H9 (cell line): Measurements from ENCODE around the gene SYDE2. TPM values are rescaled to one million over a fixed set of nuclear protein-coding genes. Genes with fewer than 3 reads are reported as not detected.
A peak's percentile ranks its signal among the peaks of the same experiment; 100 is the strongest.

Experiments
- DNase-seq: peaks from one replicate; pipeline ENCODE4 v3.0.0-alpha.2; 2017
- H2AFZ ChIP-seq: one replicate; pipeline ENCODE4 v1.6.1; 2013; ENCODE audit warnings: mild to moderate bottlenecking, low read length, control low read depth, moderate library complexity
- H2AK5ac ChIP-seq: 2 replicates; pipeline ENCODE4 v1.6.1; 2013; ENCODE audit warnings: low read length, control low read depth, mixed read lengths; ENCODE audit not compliant: insufficient read length
- H2BK120ac ChIP-seq: one replicate; pipeline ENCODE4 v1.6.1; 2013; ENCODE audit warnings: low read depth, mild to moderate bottlenecking, low read length, control low read depth, inconsistent platforms; ENCODE audit not compliant: poor library complexity, severe bottlenecking
- H2BK12ac ChIP-seq: 2 replicates; pipeline ENCODE4 v1.6.1; 2013; ENCODE audit warnings: low read length, control low read depth, mixed read lengths, low read depth; ENCODE audit not compliant: insufficient read length
- H2BK15ac ChIP-seq: 2 replicates; pipeline ENCODE4 v1.6.1; 2013; ENCODE audit warnings: low read depth, low read length, control low read depth
- H2BK20ac ChIP-seq: one replicate; pipeline ENCODE4 v1.6.1; 2013; ENCODE audit warnings: low read depth, mild to moderate bottlenecking, low read length, control low read depth, inconsistent platforms; ENCODE audit not compliant: poor library complexity, severe bottlenecking
- H2BK5ac ChIP-seq: 2 replicates; pipeline ENCODE4 v1.6.1; 2013; ENCODE audit warnings: low read length, control low read depth, mixed read lengths; ENCODE audit not compliant: insufficient read length
- H3K14ac ChIP-seq: 2 replicates; pipeline ENCODE4 v1.6.1; 2013; ENCODE audit warnings: low read length, control low read depth; ENCODE audit not compliant: insufficient read depth
- H3K18ac ChIP-seq: 2 replicates; pipeline ENCODE4 v1.6.1; 2013; ENCODE audit warnings: low read depth, mild to moderate bottlenecking, mixed read lengths, low read length, control low read depth; ENCODE audit not compliant: insufficient read length
- H3K23ac ChIP-seq: 2 replicates; pipeline ENCODE4 v1.6.1; 2013; ENCODE audit warnings: low read length, control low read depth, mixed read lengths, low read depth; ENCODE audit not compliant: insufficient read length
- H3K23me2 ChIP-seq: 2 replicates; pipeline ENCODE4 v1.6.1; 2013; ENCODE audit warnings: low read depth, mild to moderate bottlenecking, mixed read lengths, low read length, control low read depth; ENCODE audit not compliant: insufficient read length, poor library complexity, severe bottlenecking
- H3K27ac ChIP-seq: 2 replicates; pipeline ENCODE4 v1.5.1; 2013; ENCODE audit warnings: low read length, control low read depth, mixed read lengths, low read depth; ENCODE audit not compliant: insufficient read length
- H3K27me3 ChIP-seq: 2 replicates; pipeline ENCODE4 v1.6.1; 2013; ENCODE audit warnings: low read length, control low read depth, inconsistent platforms; ENCODE audit not compliant: insufficient read depth
- H3K4ac ChIP-seq: 2 replicates; pipeline ENCODE4 v1.6.1; 2013; ENCODE audit warnings: low read depth, mild to moderate bottlenecking, control low read depth, inconsistent platforms, low read length, moderate library complexity
- H3K4me1 ChIP-seq: 2 replicates; pipeline ENCODE4 v1.6.1; 2013; ENCODE audit warnings: low read length, control low read depth, inconsistent platforms; ENCODE audit not compliant: insufficient read depth
- H3K4me2 ChIP-seq: 2 replicates; pipeline ENCODE4 v1.6.1; 2013; ENCODE audit warnings: low read length, control low read depth, mixed read lengths; ENCODE audit not compliant: insufficient read length, insufficient read depth
- H3K56ac ChIP-seq: 2 replicates; pipeline ENCODE4 v1.6.1; 2013; ENCODE audit warnings: low read depth, mild to moderate bottlenecking, mixed read lengths, low read length, control low read depth; ENCODE audit not compliant: insufficient read length
- H3K79me1 ChIP-seq: 2 replicates; pipeline ENCODE4 v1.6.1; 2013; ENCODE audit warnings: low read depth, mild to moderate bottlenecking, moderate library complexity, low read length, control low read depth, inconsistent platforms; ENCODE audit not compliant: insufficient read depth, poor library complexity, severe bottlenecking
- H3K79me2 ChIP-seq: 2 replicates; pipeline ENCODE4 v1.6.1; 2013; ENCODE audit warnings: low read length, control low read depth, inconsistent platforms; ENCODE audit not compliant: insufficient read depth
- H3K9ac ChIP-seq: 2 replicates; pipeline ENCODE4 v1.6.1; 2013; ENCODE audit warnings: low read length, control low read depth, mixed read lengths; ENCODE audit not compliant: insufficient read length; ENCODE audit errors: extremely low read depth
- H3K9me3 ChIP-seq: one replicate; pipeline ENCODE4 v1.6.1; 2013; ENCODE audit warnings: low read depth, low read length, inconsistent platforms; ENCODE audit not compliant: control insufficient read depth
- H3T11ph ChIP-seq: one replicate; pipeline ENCODE4 v1.6.1; 2013; ENCODE audit warnings: mild to moderate bottlenecking, low read length, control low read depth, inconsistent platforms
- H4K20me1 ChIP-seq: one replicate; pipeline ENCODE4 v1.6.1; 2013; ENCODE audit not compliant: control insufficient read depth, insufficient read length, insufficient read depth
- H4K5ac ChIP-seq: 2 replicates; pipeline ENCODE4 v1.6.1; 2013; ENCODE audit warnings: low read depth, mild to moderate bottlenecking, mixed read lengths, low read length, control low read depth; ENCODE audit not compliant: insufficient read length
- H4K8ac ChIP-seq: replicated peaks from 2 replicates; pipeline ENCODE4 v1.6.1; 2013; ENCODE audit warnings: low read length, control low read depth, mixed read lengths, low read depth; ENCODE audit not compliant: insufficient read length
- H4K91ac ChIP-seq: 2 replicates; pipeline ENCODE4 v1.6.1; 2013; ENCODE audit warnings: low read depth, mild to moderate bottlenecking, moderate library complexity, mixed read lengths, low read length, control low read depth; ENCODE audit not compliant: insufficient read length
- H3K27ac Mint-ChIP-seq, 3 experiments: 2 replicates in 2 of 3; 3 replicates in 1 of 3; pipeline ENCODE4 v1.8.0; 2020 to 2021; ENCODE audit warnings: mixed read lengths in 3 of 3, mild to moderate bottlenecking in 1 of 3, moderate library complexity in 1 of 3
- H3K27me3 Mint-ChIP-seq: 2 replicates; pipeline ENCODE4 v1.8.0; 2021; ENCODE audit warnings: low read depth, mild to moderate bottlenecking, moderate library complexity, mixed read lengths
- H3K36me3 Mint-ChIP-seq, 3 experiments: 2 replicates in 2 of 3; 3 replicates in 1 of 3; pipeline ENCODE4 v1.8.0; 2020 to 2021; ENCODE audit warnings: low read depth in 3 of 3, mixed read lengths in 3 of 3; ENCODE audit not compliant: insufficient read depth in 1 of 3
- H3K4me1 Mint-ChIP-seq, 2 experiments: 2 replicates each; pipeline ENCODE4 v1.8.0; 2020; ENCODE audit warnings: mixed read lengths in 2 of 2
- H3K4me3 Mint-ChIP-seq, 2 experiments: 2 replicates in 1 of 2; 3 replicates in 1 of 2; pipeline ENCODE4 v1.8.0; 2020 to 2021; ENCODE audit warnings: mild to moderate bottlenecking in 2 of 2, mixed read lengths in 2 of 2, moderate library complexity in 1 of 2
- H3K9me3 Mint-ChIP-seq, 2 experiments: 2 replicates in 1 of 2; 3 replicates in 1 of 2; pipeline ENCODE4 v1.8.0; 2020; ENCODE audit warnings: mild to moderate bottlenecking in 2 of 2, mixed read lengths in 2 of 2, moderate library complexity in 1 of 2
- CTCF ChIP-seq: fragments of 200-600 bp; sonication (generic); conservative IDR thresholded peaks from 3 replicates; pipeline ENCODE4 v1.8.0; 2021; ENCODE audit warnings: antibody characterized with exemption, mild to moderate bottlenecking
- WGBS: extraction: QIAGEN DNeasy Blood & Tissue Kit; methylation state at CpG from one replicate; pipeline ENCODE4 v1.1.7; 2013; ENCODE audit warnings: missing lambda C conversion rate, low lambda C conversion rate, mixed read lengths; ENCODE audit not compliant: insufficient read length; ENCODE audit errors: extremely low coverage; 5-methylcytosine and 5-hydroxymethylcytosine counted together
- total RNA-seq: library from RNA; stranded (reverse); gene quantifications from 2 replicates; pipeline ENCODE4 v1.2.1, GENCODE V29; 2021

Gene SYDE2
- total RNA-seq, 1 experiment from 2014 or later = 12.4 TPM

- no peak overlapping the region for H3K4me3 Mint-ChIP-seq
- H3K23ac ChIP-seq = no peak overlapping the region
- no peaks in the 10 kb centered on the region for H3K27me3 ChIP-seq
- H3K14ac ChIP-seq = no peak overlapping the region
- no peak overlapping the region for H3K18ac ChIP-seq
- H3K4me1 Mint-ChIP-seq = peaks cover 17 to 23% of the 10 kb centered on the region in 2 experiments
- no peak overlapping the region for H3K4me2 ChIP-seq
- no peak overlapping the region for H2AK5ac ChIP-seq
- no peak overlapping the region for H3K9ac ChIP-seq
- peak overlapping the region in 2 of 3 experiments; percentile 29 to 52; a peak in 3 of 7 replicates for H3K27ac Mint-ChIP-seq
- no peak for DNase-seq
- no peak overlapping the region for H2BK15ac ChIP-seq
- no peak overlapping the region for H2BK20ac ChIP-seq
- no peaks in the 10 kb centered on the region for H3K9me3 ChIP-seq
- no peaks in the 10 kb centered on the region for H3K9me3 Mint-ChIP-seq
- H3K79me2 ChIP-seq = no peaks in the 10 kb centered on the region
- no peak overlapping the region for H2BK120ac ChIP-seq
- no peak overlapping the region for H4K91ac ChIP-seq
- no peak overlapping the region for H4K5ac ChIP-seq
- no peaks in the 10 kb centered on the region for H4K20me1 ChIP-seq
- no peak overlapping the region for H3T11ph ChIP-seq
- no peak for TF ChIP-seq CTCF
- H2BK5ac ChIP-seq = no peak overlapping the region
- no CpG with 5 or more reads among the region's 4 CpGs for WGBS
- H3K4ac ChIP-seq = no peak overlapping the region
- no peaks in the 10 kb centered on the region for H3K27me3 Mint-ChIP-seq
- no peak overlapping the region for H2AFZ ChIP-seq
- no peak overlapping the region for H3K56ac ChIP-seq
- no peaks in the 10 kb centered on the region for H3K79me1 ChIP-seq
- H3K23me2 ChIP-seq = no peaks in the 10 kb centered on the region
- H3K4me1 ChIP-seq = peaks cover 6% of the 10 kb centered on the region; the same call in 1 of the 2 replicates
- no peak overlapping the region for H4K8ac ChIP-seq
- no peaks in the 10 kb centered on the region for H3K36me3 Mint-ChIP-seq
- H3K27ac ChIP-seq = no peak overlapping the region
- no peak overlapping the region for H2BK12ac ChIP-seq
These were observed 47.5 kb downstream of the SYDE2 start for GRCh38 chr1:85153149-85153891.
